OCI-LY7 (cell line): ENCODE data around the gene CEP131. TPM values are rescaled to one million over a fixed set of nuclear protein-coding genes. Genes with fewer than 3 reads are reported as not detected.

Source experiments
- BruUV-seq: library from RNA; stranded (reverse); fragments of 400-500 nt; replicated peaks from 2 replicates; lab custom pipeline; 2021; lab: Mats Ljungman, UMichigan
- CTCF ChIA-PET: fragments of 300-600 bp; sonication (Branson Sonifier 250); formaldehyde crosslinking; loops from one replicate; lab custom pipeline; 2022; ENCODE audit warnings: antibody characterized with exemption; ENCODE audit not compliant: unreplicated experiment; lab: Charles Lee
- POLR2A ChIA-PET: fragments of 300-600 bp; sonication (Branson Sonifier 250); formaldehyde crosslinking; loops from one replicate; lab custom pipeline; 2022; ENCODE audit warnings: antibody characterized with exemption; lab: Charles Lee
- DNase-seq: peaks from one replicate; pipeline ENCODE4 v3.0.0-alpha.2; 2015; ENCODE audit warnings: low spot score
- H2AFZ ChIP-seq: fragments of 200-600 bp; sonication (generic), shearing (Covaris generic); 2 replicates; pipeline ENCODE4 v1.6.1; 2014; ENCODE audit warnings: mild to moderate bottlenecking, antibody characterized with exemption, low read length, moderate library complexity
- H3K27ac ChIP-seq: fragments of 200-600 bp; sonication (generic); 2 replicates; pipeline ENCODE4 v1.5.1; 2014; ENCODE audit warnings: mixed run types, low read depth, mild to moderate bottlenecking, moderate library complexity, low read length, inconsistent platforms; ENCODE audit not compliant: poor library complexity, severe bottlenecking
- H3K36me3 ChIP-seq: fragments of 200-600 bp; sonication (generic); 2 replicates; pipeline ENCODE4 v1.6.1; 2014; ENCODE audit warnings: mild to moderate bottlenecking, antibody characterized with exemption, low read length, moderate library complexity, mixed read lengths; ENCODE audit not compliant: insufficient read depth
- H3K4me1 ChIP-seq: fragments of 200-600 bp; sonication (generic); 2 replicates; pipeline ENCODE4 v1.5.1; 2014; ENCODE audit warnings: mild to moderate bottlenecking, low read length; ENCODE audit not compliant: insufficient read depth, poor library complexity, severe bottlenecking
- H3K4me2 ChIP-seq: fragments of 200-600 bp; sonication (generic); 2 replicates; pipeline ENCODE4 v1.6.1; 2014; ENCODE audit warnings: mild to moderate bottlenecking, low read length
- H3K4me3 ChIP-seq: fragments of 200-600 bp; sonication (generic); 2 replicates; pipeline ENCODE4 v1.5.1; 2014; ENCODE audit warnings: mild to moderate bottlenecking, low read depth, low read length; ENCODE audit not compliant: poor library complexity, severe bottlenecking
- H3K79me2 ChIP-seq: fragments of 200-600 bp; sonication (generic); 2 replicates; pipeline ENCODE4 v1.6.1; 2016; ENCODE audit warnings: low read depth, mild to moderate bottlenecking, low read length, moderate library complexity, mixed read lengths; ENCODE audit not compliant: insufficient read depth
- H3K9me2 ChIP-seq: fragments of 200-600 bp; sonication (generic); 2 replicates; pipeline ENCODE4 v1.6.1; 2016; ENCODE audit warnings: mild to moderate bottlenecking, low read length, mixed read lengths; ENCODE audit not compliant: insufficient read depth
- H3K9me3 ChIP-seq: fragments of 200-600 bp; sonication (generic); 2 replicates; pipeline ENCODE4 v1.6.1; 2014; ENCODE audit warnings: mild to moderate bottlenecking, mixed run types, low read length, mixed read lengths
- H4K20me1 ChIP-seq: fragments of 200-600 bp; sonication (generic); 2 replicates; pipeline ENCODE4 v1.6.1; 2014; ENCODE audit warnings: mild to moderate bottlenecking, antibody characterized with exemption, low read length, moderate library complexity, mixed read lengths; ENCODE audit not compliant: insufficient read depth
- EZH2phosphoT487 ChIP-seq: fragments of 200-600 bp; sonication (generic); IDR thresholded peaks from 2 replicates; pipeline ENCODE4 v1.6.1; 2018; ENCODE audit warnings: low read depth, borderline replicate concordance, mild to moderate bottlenecking, mixed run types, antibody characterized with exemption, low read length, moderate library complexity, mixed read lengths
- intact Hi-C: fragments of 100-400 bp; cut with micrococcal nuclease; formaldehyde crosslinking; loops from one replicate; pipeline ENCODE4 v1.10.0; 2022; ENCODE audit not compliant: unreplicated experiment
- total RNA-seq, 2 experiments: library from RNA; depleted of rRNA in 1 of 2; stranded (reverse); fragments of >200 nt in 1 of 2; shearing (Covaris generic) in 1 of 2; gene quantifications; 2 replicates each; pipeline ENCODE4 v1.2.3, GENCODE V29; 2014 to 2022
- TF ChIP-seq, protein P1 (sequence below): fragments of 200-600 bp; sonication (generic); conservative IDR thresholded peaks from 2 replicates; pipeline ENCODE4 v1.5.1; 2014; ENCODE audit warnings: mild to moderate bottlenecking, antibody characterized with exemption, low read length, moderate library complexity, mixed read lengths

CEP131 gene
- total RNA-seq, 2 experiments from 2014 or later: 32.9 to 38.6 TPM

DNA sequence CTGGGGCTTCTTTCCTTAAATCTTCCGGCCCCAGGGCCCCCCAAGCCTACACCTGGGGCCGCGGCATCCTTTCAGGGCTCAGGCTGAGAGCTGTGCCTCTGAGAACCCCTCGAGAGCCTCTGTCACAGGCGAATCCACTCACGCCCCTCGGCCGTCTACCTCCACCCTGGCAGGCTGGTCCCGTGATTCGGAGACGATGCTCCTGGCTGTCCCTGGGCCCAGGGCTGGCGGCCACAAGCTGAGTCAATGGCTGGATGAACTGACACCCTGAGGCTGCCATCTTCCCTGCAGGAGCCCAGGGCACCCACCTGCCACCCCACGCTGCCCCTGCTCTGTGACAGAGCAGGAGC is 11.7 kb upstream of the CEP131 start:
- intact Hi-C loops: no loop called here
- CTCF ChIA-PET: no interaction called here
- Histone ChIP-seq H3K79me2 (peaks cover 10% of the 10 kb centered on the region; the same call in 1 of the 2 replicates), H3K4me2 (no peak overlapping the region), H3K4me3 (no peak overlapping the region), H3K36me3 (peaks cover 21% of the 10 kb centered on the region), H2AFZ (no peak overlapping the region), H3K9me2 (no peaks in the 10 kb centered on the region), H3K9me3 (no peaks in the 10 kb centered on the region), H4K20me1 (no peaks in the 10 kb centered on the region), H3K4me1 (peaks cover 11% of the 10 kb centered on the region), H3K27ac (no peak overlapping the region)
- no TSS peak for BruUV-seq
- TF ChIP-seq, protein P1, sequence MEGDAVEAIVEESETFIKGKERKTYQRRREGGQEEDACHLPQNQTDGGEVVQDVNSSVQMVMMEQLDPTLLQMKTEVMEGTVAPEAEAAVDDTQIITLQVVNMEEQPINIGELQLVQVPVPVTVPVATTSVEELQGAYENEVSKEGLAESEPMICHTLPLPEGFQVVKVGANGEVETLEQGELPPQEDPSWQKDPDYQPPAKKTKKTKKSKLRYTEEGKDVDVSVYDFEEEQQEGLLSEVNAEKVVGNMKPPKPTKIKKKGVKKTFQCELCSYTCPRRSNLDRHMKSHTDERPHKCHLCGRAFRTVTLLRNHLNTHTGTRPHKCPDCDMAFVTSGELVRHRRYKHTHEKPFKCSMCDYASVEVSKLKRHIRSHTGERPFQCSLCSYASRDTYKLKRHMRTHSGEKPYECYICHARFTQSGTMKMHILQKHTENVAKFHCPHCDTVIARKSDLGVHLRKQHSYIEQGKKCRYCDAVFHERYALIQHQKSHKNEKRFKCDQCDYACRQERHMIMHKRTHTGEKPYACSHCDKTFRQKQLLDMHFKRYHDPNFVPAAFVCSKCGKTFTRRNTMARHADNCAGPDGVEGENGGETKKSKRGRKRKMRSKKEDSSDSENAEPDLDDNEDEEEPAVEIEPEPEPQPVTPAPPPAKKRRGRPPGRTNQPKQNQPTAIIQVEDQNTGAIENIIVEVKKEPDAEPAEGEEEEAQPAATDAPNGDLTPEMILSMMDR: no peak
- TF ChIP-seq EZH2phosphoT487: no peak
- POLR2A ChIA-PET: no interaction called here
- no peak for DNase-seq

DNA sequence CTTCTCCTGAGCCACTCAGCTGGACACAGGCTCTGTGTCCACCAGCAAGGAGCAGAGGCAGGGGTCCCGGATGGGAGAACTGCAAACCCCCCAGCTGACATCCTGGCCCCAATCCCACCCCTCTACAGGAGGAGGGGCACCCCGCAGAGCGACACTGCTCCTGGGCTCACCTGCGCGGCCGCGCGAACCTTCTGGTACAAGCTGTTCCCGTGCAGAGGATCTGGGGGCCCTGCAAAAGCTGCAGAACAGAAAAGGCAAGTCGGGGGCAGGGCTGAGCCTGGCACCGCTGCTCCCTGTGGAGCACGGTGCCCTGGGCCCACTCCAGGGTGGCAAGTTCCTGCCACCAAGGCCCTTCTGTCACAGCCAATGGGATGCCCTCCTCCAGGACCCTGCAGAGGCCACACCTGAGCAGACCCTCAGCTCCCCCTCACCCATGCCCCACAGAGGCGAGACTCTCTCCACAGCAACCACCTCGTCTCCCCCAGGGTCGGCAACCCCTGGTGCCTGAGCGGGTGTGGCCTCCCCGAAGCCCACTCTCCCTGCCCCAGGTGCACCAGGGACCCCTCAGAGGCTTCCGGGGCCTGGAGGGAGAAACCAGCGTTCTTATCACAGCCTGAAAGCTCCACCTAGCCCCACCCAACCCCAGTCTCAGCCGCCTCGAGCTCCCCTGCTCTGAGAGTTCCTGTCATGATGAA is 11.2 kb upstream of the CEP131 start:
- Histone ChIP-seq H3K79me2 (peaks cover 9% of the 10 kb centered on the region; the same call in 1 of the 2 replicates), H2AFZ (no peak overlapping the region), H3K9me2 (no peaks in the 10 kb centered on the region), H3K36me3 (peaks cover 23% of the 10 kb centered on the region), H3K9me3 (no peaks in the 10 kb centered on the region), H3K4me2 (no peak overlapping the region), H3K27ac (no peak overlapping the region), H4K20me1 (no peaks in the 10 kb centered on the region), H3K4me3 (no peak overlapping the region), H3K4me1 (peaks cover 11% of the 10 kb centered on the region)
- ChIA-PET CTCF (no interaction called here), POLR2A (no interaction called here)
- TF ChIP-seq, protein P1: no peak
- TF ChIP-seq EZH2phosphoT487: no peak
- intact Hi-C loops: no loop called here
- no TSS peak for BruUV-seq
- DNase-seq: no peak

DNA sequence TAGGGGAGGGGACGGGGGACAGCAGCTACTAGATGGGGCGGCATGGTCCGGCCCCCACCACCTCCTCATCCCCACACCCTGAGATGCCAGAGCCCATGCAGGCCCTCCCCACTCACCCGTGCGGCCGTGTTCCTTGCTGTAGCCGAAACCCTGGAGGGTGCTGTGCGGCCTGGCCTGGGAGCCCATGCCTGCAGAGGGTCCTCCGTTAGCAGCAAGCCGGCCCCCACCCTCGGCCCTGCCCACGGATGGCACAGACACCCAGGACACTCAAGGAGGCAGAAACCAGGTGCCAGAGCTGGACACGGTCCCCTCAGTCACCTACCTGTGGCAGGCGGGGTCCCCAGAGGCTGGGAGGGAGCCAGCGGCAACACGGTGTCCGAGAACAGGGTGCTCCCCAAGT is 10.6 kb upstream of the CEP131 start:
- Histone ChIP-seq H3K4me3 (no peak overlapping the region), H2AFZ (no peak overlapping the region), H4K20me1 (no peaks in the 10 kb centered on the region), H3K36me3 (peaks cover 23% of the 10 kb centered on the region), H3K9me2 (no peaks in the 10 kb centered on the region), H3K27ac (no peak overlapping the region), H3K4me2 (no peak overlapping the region), H3K79me2 (peaks cover 7% of the 10 kb centered on the region; the same call in 1 of the 2 replicates), H3K4me1 (peaks cover 18% of the 10 kb centered on the region), H3K9me3 (no peaks in the 10 kb centered on the region)
- intact Hi-C loops: no loop called here
- POLR2A ChIA-PET: no interaction called here
- BruUV-seq: no TSS peak
- TF ChIP-seq, protein P1: no peak
- no peak for TF ChIP-seq EZH2phosphoT487
- DNase-seq: no peak
- CTCF ChIA-PET: no interaction called here
